Measurements from ENCODE around the gene SRGAP3.

- TF ChIP-seq CTCF (tag by site-specific recombination; IDR thresholded peaks at IDR 0.05) (no peak), ZNF580 (tag by site-specific recombination; IDR thresholded peaks at IDR 0.05) (no peak), YY1 (tag by site-specific recombination; IDR thresholded peaks at IDR 0.05) (no peak)
Measured at GRCh38 chr3:9035473-9035872, 214.0 kb downstream of the SRGAP3 start.
